ENCODE results near the gene LEPR.

LEPR gene

GRCh38 chr1:65437616-65438015 lies 17.1 kb downstream of the LEPR start:
- TF ChIP-seq, protein P1, sequence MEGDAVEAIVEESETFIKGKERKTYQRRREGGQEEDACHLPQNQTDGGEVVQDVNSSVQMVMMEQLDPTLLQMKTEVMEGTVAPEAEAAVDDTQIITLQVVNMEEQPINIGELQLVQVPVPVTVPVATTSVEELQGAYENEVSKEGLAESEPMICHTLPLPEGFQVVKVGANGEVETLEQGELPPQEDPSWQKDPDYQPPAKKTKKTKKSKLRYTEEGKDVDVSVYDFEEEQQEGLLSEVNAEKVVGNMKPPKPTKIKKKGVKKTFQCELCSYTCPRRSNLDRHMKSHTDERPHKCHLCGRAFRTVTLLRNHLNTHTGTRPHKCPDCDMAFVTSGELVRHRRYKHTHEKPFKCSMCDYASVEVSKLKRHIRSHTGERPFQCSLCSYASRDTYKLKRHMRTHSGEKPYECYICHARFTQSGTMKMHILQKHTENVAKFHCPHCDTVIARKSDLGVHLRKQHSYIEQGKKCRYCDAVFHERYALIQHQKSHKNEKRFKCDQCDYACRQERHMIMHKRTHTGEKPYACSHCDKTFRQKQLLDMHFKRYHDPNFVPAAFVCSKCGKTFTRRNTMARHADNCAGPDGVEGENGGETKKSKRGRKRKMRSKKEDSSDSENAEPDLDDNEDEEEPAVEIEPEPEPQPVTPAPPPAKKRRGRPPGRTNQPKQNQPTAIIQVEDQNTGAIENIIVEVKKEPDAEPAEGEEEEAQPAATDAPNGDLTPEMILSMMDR (IDR thresholded peaks at IDR 0.05; ENCODE audit: borderline replicate concordance, insufficient read depth, low read depth, low read length), result no peak
- H3K4me3 ChIP-seq (ENCODE audit: low read depth, low read length), result no peak overlapping the region

GRCh38 chr1:65440322-65440900 lies 19.9 kb downstream of the LEPR start:
- TF ChIP-seq, protein P1 (IDR thresholded peaks at IDR 0.05; ENCODE audit: borderline replicate concordance, insufficient read depth, low read depth, low read length), result no peak
- no peak overlapping the region for H3K4me3 ChIP-seq (ENCODE audit: low read depth, low read length)

DNA sequence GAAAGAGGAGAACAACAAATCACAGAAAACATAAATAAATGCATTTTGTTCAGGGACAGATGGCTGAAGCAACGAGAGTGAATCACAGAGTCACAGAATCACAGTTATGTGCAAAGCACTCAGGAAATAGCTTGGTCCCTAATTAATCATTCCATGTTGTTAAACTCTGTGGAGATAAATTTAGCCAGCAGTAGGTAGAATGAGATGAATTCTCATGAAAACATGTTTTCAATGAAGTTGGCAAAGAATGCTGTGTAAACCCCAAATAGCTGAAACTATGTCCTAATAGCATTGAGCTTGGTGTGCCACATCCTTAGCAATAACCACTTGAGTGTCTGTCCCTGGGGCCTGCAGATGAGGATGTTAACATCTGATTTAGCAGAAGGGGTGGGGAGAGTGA lies 20.4 kb downstream of the LEPR start:
- TF ChIP-seq, protein P1 (IDR thresholded peaks at IDR 0.05; ENCODE audit: borderline replicate concordance, insufficient read depth, low read depth, low read length), result no peak

DNA sequence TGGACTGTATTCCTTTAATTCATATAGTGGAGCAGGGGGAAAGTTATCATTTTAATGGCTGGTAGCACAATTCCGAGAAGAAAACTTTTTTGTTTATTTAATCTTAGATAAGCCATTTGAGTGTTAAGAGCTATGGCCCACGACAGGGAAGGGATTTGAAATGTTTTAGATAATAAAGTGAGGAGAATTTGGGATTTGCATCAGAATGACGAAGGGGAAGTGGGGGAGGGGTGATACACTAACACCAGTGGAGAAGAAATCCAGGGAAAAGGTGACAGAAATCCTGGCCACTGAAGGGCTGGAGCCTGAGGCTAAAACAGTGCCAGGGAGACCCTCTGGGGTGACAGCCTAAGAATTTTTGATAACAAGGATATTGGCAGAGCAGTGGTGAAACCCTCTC lies 21.0 kb downstream of the LEPR start:
- TF ChIP-seq, protein P1 (IDR thresholded peaks at IDR 0.05; ENCODE audit: borderline replicate concordance, insufficient read depth, low read depth, low read length), result no peak
- H3K4me3 ChIP-seq (ENCODE audit: low read depth, low read length), result no peak overlapping the region

More for the DNA sequence above, 20.4 kb downstream of the LEPR start:
- no peak overlapping the region for H3K4me3 ChIP-seq (ENCODE audit: low read depth, low read length)

GRCh38 chr1:65442442-65442841 lies 22.0 kb downstream of the LEPR start:
- TF ChIP-seq, protein P1 (IDR thresholded peaks at IDR 0.05; ENCODE audit: borderline replicate concordance, insufficient read depth, low read depth, low read length), result no peak

DNA sequence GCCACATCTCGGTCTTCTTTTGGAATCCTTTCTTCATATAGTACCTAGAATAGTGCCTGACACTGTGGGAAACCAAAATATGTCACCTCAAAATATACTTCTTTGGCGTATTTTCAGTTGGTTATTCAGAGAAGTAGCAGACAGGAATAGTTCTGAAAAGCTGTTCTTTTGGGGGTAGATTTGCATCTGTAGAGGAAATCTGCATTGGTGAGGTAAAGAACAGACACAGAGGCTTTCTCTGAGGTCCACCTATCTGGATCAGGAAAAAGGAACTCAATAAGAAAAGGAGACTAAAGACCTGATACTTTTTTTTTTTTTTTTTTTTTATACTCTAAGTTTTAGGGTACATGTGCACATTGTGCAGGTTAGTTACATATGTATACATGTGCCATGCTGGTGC lies 23.2 kb downstream of the LEPR start:
- no peak overlapping the region for H3K4me3 ChIP-seq (ENCODE audit: low read depth, low read length)

More at GRCh38 chr1:65442442-65442841, 22.0 kb downstream of the LEPR start:
- no peak overlapping the region for H3K4me3 ChIP-seq (ENCODE audit: low read depth, low read length)

GRCh38 chr1:65444128-65444640 lies 23.7 kb downstream of the LEPR start:
- H3K4me3 ChIP-seq (ENCODE audit: low read depth, low read length), result no peak overlapping the region
- TF ChIP-seq, protein P1 (IDR thresholded peaks at IDR 0.05; ENCODE audit: borderline replicate concordance, insufficient read depth, low read depth, low read length), result no peak

More for the DNA sequence above, 23.2 kb downstream of the LEPR start:
- TF ChIP-seq, protein P1 (IDR thresholded peaks at IDR 0.05; ENCODE audit: borderline replicate concordance, insufficient read depth, low read depth, low read length), result no peak
